ENCODE measurements around the gene ANKHD1. TPM values are rescaled to one million over a fixed set of nuclear protein-coding genes. Genes with fewer than 3 reads are reported as not detected.

ANKHD1 gene
- total and polyA plus RNA-seq, 9 of the 15 experiments (the other 6 are each of a cell fraction or from before 2014, with no cell fraction given): 38.9 to 138 (median 78.7) TPM

DNA sequence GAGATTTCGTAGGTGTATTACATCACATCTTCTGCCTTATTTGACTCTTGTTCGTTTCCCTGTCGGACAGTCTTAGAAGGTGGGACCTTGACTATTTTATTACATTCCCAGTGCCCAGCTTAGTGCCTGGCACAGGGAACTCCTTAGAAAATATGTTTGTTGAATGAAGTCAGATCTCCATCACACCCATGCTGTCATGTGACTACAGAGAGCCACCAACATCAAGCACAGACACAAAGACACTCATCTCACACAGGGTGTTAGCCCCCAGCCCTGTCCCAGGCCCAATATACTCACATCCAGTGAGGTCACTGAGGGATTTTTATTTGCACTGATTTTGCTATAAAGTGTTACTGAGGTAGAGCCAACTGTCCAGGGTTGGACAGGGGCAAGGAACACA is 156.3 kb downstream of the ANKHD1 start (continued):
- TF ChIP-seq, protein P1, sequence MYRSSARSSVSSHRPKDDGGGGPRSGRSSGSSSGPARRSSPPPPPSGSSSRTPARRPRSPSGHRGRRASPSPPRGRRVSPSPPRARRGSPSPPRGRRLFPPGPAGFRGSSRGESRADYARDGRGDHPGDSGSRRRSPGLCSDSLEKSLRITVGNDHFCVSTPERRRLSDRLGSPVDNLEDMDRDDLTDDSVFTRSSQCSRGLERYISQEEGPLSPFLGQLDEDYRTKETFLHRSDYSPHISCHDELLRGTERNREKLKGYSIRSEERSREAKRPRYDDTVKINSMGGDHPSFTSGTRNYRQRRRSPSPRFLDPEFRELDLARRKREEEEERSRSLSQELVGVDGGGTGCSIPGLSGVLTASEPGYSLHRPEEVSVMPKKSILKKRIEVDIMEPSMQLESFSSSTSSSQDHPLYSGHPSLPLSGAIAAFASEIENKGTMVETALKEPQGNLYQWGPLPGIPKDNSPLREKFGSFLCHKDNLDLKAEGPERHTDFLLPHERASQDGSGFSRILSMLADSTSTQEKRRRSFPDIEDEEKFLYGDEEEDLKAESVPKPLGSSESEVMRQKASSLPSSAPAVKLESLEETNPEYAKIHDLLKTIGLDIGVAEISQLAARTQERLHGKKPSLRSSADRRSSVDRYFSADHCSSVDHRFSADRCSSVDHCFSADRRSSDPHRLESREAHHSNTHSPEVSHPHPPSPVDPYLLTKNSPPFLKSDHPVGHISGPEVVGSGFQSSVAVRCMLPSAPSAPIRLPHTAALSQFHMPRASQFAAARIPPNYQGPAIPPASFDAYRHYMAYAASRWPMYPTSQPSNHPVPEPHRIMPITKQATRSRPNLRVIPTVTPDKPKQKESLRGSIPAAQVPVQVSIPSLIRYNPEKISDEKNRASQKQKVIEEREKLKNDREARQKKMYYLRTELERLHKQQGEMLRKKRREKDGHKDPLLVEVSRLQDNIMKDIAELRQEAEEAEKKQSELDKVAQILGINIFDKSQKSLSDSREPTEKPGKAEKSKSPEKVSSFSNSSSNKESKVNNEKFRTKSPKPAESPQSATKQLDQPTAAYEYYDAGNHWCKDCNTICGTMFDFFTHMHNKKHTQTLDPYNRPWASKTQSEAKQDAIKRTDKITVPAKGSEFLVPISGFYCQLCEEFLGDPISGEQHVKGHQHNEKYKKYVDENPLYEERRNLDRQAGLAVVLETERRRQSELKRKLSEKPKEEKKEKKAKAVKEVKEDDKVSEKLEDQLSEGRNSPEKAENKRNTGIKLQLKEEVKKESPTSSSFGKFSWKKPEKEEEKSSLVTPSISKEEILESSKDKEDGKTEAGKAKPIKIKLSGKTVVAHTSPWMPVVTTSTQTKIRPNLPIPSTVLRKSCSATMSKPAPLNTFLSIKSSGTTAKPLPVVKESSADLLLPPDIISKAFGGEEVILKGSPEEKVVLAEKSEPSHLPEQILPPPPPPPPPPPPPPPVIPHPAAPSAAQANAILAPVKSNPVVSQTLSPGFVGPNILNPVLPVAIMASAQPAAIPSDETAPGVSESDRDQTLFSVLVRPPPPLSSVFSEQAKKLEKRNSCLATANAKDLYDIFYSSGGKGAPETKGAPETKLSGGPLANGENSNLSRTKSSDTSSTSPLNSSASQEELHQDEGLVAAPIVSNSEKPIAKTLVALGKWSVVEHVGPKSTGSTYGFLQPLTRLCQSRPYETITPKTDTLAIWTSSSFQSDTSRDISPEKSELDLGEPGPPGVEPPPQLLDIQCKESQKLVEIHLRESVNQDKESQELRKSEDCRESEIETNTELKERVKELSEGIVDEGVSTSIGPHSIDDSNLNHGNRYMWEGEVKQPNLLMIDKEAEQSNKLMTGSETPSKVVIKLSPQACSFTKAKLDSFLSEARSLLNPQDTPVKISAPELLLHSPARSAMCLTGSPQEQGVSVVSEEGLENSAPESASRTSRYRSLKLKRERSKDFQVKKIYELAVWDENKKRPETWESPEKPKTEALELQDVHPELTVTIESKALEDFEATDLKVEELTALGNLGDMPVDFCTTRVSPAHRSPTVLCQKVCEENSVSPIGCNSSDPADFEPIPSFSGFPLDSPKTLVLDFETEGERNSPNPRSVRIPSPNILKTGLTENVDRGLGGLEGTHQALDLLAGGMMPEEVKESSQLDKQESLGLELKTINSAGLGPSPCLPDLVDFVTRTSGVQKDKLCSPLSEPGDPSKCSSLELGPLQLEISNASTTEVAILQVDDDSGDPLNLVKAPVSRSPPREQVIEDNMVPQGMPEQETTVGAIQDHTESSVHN (IDR thresholded peaks at IDR 0.05; ENCODE audit: borderline replicate concordance in 1 of 2, low read depth in 1 of 2): no peak
